HL-60 (cell line): ENCODE data around the gene OXSR1.

Experiments
- CTCF ChIP-seq: IDR thresholded peaks from one replicate; pipeline ENCODE4 v1.5.1; 2011; ENCODE audit warnings: low read length, control low read depth, inconsistent platforms; ENCODE audit not compliant: insufficient read depth
- POLR2AphosphoS5 ChIP-seq: IDR thresholded peaks from 2 replicates; pipeline ENCODE4 v1.6.1; 2012; ENCODE audit warnings: low read depth
- REST ChIP-seq: IDR thresholded peaks from 2 replicates; pipeline ENCODE4 v1.6.1; 2012; ENCODE audit warnings: low read depth; ENCODE audit not compliant: insufficient replicate concordance
- SPI1 ChIP-seq: IDR thresholded peaks from 2 replicates; pipeline ENCODE4 v1.6.1; 2012; ENCODE audit warnings: low read depth, mild to moderate bottlenecking, borderline replicate concordance

GRCh38 chr3:38254872-38255271 lies 89.5 kb downstream of the OXSR1 start:
- no peak for TF ChIP-seq CTCF
- no peak for TF ChIP-seq REST
- TF ChIP-seq POLR2AphosphoS5, result no peak
- TF ChIP-seq SPI1, result no peak
